ENCODE data around the gene EVA1A. TPM values are rescaled to one million over a fixed set of nuclear protein-coding genes. Genes with fewer than 3 reads are reported as not detected.

The EVA1A gene
- total RNA-seq, 1 experiment from 2014 or later = 0.68 TPM

GRCh38 chr2:75557474-75558133, 3.1 kb downstream of the EVA1A start:
- peaks cover 14% of the 10 kb centered on the region for H3K4me1 ChIP-seq (ENCODE audit: insufficient read depth, low read length)
- H3K27ac ChIP-seq (ENCODE audit: insufficient read length, low read depth, low read length) = no peak overlapping the region
- H3K23ac ChIP-seq (ENCODE audit: insufficient read length, low read depth, low read length) = no peak overlapping the region
- H3K4me3 Mint-ChIP-seq = no peak overlapping the region
- DNase-seq = no peak
- H3K79me2 ChIP-seq (ENCODE audit: insufficient read depth, low read length) = no peaks in the 10 kb centered on the region
- H3T11ph ChIP-seq (ENCODE audit: low read length) = no peak overlapping the region
- peaks cover 44 to 48% of the 10 kb centered on the region in 2 experiments for H3K4me1 Mint-ChIP-seq
- no peak overlapping the region for H2AFZ ChIP-seq (ENCODE audit: low read length)
- H3K56ac ChIP-seq (ENCODE audit: insufficient read length, low read depth, low read length) = no peak overlapping the region
- no CpG with 5 or more reads among the region's 4 CpGs for WGBS (ENCODE audit: extremely low coverage, insufficient read length, low lambda C conversion rate)
- no peak overlapping the region for H4K91ac ChIP-seq (ENCODE audit: insufficient read length, low read depth, low read length)
- H3K27me3 Mint-ChIP-seq (ENCODE audit: low read depth) = peaks cover 60% of the 10 kb centered on the region
- no peak overlapping the region for H3K14ac ChIP-seq (ENCODE audit: insufficient read depth, low read length)
- H2BK12ac ChIP-seq (ENCODE audit: insufficient read length, low read depth, low read length) = no peak overlapping the region
- no peak overlapping the region for H3K9ac ChIP-seq (ENCODE audit: extremely low read depth, insufficient read length, low read length)
- H4K5ac ChIP-seq (ENCODE audit: insufficient read length, low read depth, low read length) = no peak overlapping the region
- H2BK5ac ChIP-seq (ENCODE audit: insufficient read length, low read length) = no peak overlapping the region
- no peak overlapping the region for H2BK15ac ChIP-seq (ENCODE audit: low read depth, low read length)
- H2BK120ac ChIP-seq (ENCODE audit: low read depth, low read length, poor library complexity, severe bottlenecking) = no peak overlapping the region
- H3K18ac ChIP-seq (ENCODE audit: insufficient read length, low read depth, low read length) = no peak overlapping the region
- H3K36me3 Mint-ChIP-seq (ENCODE audit: insufficient read depth in 1 of 3, low read depth in 3 of 3) = no peaks in the 10 kb centered on the region; a peak in 1 of 7 replicates
- H3K79me1 ChIP-seq (ENCODE audit: insufficient read depth, low read depth, low read length, poor library complexity, severe bottlenecking) = no peaks in the 10 kb centered on the region
- no peaks in the 10 kb centered on the region for H4K20me1 ChIP-seq (ENCODE audit: control insufficient read depth, insufficient read depth, insufficient read length)
- no peaks in the 10 kb centered on the region; the same call in 1 of the 2 replicates for H3K27me3 ChIP-seq (ENCODE audit: insufficient read depth, low read length)
- H3K9me3 Mint-ChIP-seq = no peaks in the 10 kb centered on the region
- no peak overlapping the region for H3K27ac Mint-ChIP-seq
- H3K4ac ChIP-seq (ENCODE audit: low read depth, low read length) = no peak overlapping the region
- peaks cover 11% of the 10 kb centered on the region for H3K23me2 ChIP-seq (ENCODE audit: insufficient read length, low read depth, low read length, poor library complexity, severe bottlenecking)
- no peak for TF ChIP-seq CTCF (conservative IDR thresholded peaks at IDR 0.05)
- no peak overlapping the region for H2AK5ac ChIP-seq (ENCODE audit: insufficient read length, low read length)
- H3K9me3 ChIP-seq (ENCODE audit: control insufficient read depth, low read depth, low read length) = no peaks in the 10 kb centered on the region
- no peak overlapping the region for H3K4me2 ChIP-seq (ENCODE audit: insufficient read depth, insufficient read length, low read length)
- H2BK20ac ChIP-seq (ENCODE audit: low read depth, low read length, poor library complexity, severe bottlenecking) = no peak overlapping the region
- no peak overlapping the region for H4K8ac ChIP-seq (replicated peaks; ENCODE audit: insufficient read length, low read depth, low read length)

Measured in H9 (cell line).